SJCRH30 (cell line): Measurements from ENCODE around the gene BEX2. TPM values are rescaled to one million over a fixed set of nuclear protein-coding genes. Genes with fewer than 3 reads are reported as not detected.
"Not testable (repeated sequence)": the region's sequence is repeated elsewhere in the genome, so short reads cannot be mapped to it uniquely, and the experiment has no call there.

Experiments
- DNase-seq, 2 experiments: peaks; one replicate each; pipeline ENCODE4 v3.0.0-alpha.2; 2015 to 2020
- H3K27ac ChIP-seq: fragments of 250-450 bp; sonication (Bioruptor Pico); 2 replicates; pipeline ENCODE4 v1.5.1; 2020; ENCODE audit warnings: mild to moderate bottlenecking, moderate library complexity
- H3K27me3 ChIP-seq: fragments of 250-450 bp; sonication (Bioruptor Pico); 2 replicates; pipeline ENCODE4 v1.5.1; 2020; ENCODE audit warnings: mild to moderate bottlenecking, moderate library complexity
- H3K36me3 ChIP-seq: fragments of 250-450 bp; sonication (Bioruptor Pico); 2 replicates; pipeline ENCODE4 v1.5.1; 2020; ENCODE audit warnings: mild to moderate bottlenecking, moderate library complexity
- H3K4me1 ChIP-seq: fragments of 250-450 bp; sonication (Bioruptor Pico); 2 replicates; pipeline ENCODE4 v1.5.1; 2020; ENCODE audit warnings: mild to moderate bottlenecking, moderate library complexity
- H3K4me3 ChIP-seq: fragments of 250-450 bp; sonication (Bioruptor Pico); 2 replicates; pipeline ENCODE4 v1.5.1; 2020; ENCODE audit warnings: mild to moderate bottlenecking, moderate library complexity
- H3K9me3 ChIP-seq: fragments of 250-450 bp; sonication (Bioruptor Pico); replicated peaks from 2 replicates; pipeline ENCODE4 v1.5.1; 2020; ENCODE audit warnings: mild to moderate bottlenecking, moderate library complexity
- total RNA-seq: library from RNA; depleted of rRNA; stranded (reverse); fragments of >200 nt; shearing (Covaris generic); gene quantifications from 2 replicates; pipeline ENCODE4 v1.2.3, GENCODE V29; 2014; rRNA removed

Gene BEX2
- total RNA-seq, 1 experiment from 2014 or later: not detected

DNA sequence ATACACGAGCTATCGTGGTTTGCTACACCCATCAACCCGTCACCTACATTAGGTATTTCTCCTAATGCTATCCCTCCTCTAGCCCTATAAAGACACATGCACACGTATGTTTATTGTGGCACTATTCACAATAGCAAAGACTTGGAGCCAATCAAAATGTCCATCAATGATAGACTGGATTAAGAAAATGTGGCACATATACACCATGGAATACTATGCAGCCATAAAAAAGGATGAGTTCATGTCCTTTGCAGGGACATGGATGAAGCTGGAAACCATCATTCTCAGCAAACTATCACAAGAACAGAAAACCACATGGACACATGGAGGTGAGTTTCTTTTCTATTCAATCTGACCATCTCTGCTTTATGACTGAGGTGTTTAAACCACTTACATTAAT, 5.1 kb downstream of the BEX2 start:
- not testable (repeated sequence) for DNase-seq, H3K36me3 ChIP-seq, H3K27me3 ChIP-seq, H3K9me3 ChIP-seq, H3K4me3 ChIP-seq, H3K4me1 ChIP-seq, H3K27ac ChIP-seq

DNA sequence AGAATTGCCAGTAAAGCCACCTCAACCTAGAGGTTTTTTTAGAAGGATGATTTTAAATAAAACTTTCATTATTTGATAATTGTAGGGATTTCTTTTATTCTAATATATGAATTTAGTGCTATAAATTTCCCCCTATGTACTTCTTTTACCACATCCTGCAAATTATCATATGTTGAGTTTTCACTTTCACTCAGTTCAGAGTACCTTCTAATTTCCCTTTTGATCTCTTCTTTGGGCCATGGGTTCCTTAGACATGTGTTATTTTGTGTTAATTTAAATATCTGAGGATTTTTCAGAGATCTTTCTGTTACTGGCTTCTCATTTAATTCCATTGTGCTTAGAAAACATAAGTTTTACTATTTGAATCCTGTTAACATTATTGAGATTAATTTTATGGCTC, 6.1 kb downstream of the BEX2 start:
- no peak for DNase-seq
- no peak overlapping the region for H3K27ac ChIP-seq
- no peaks in the 10 kb centered on the region for H3K9me3 ChIP-seq
- H3K4me1 ChIP-seq: no peaks in the 10 kb centered on the region
- H3K36me3 ChIP-seq: no peaks in the 10 kb centered on the region
- H3K27me3 ChIP-seq: no peaks in the 10 kb centered on the region
- no peak overlapping the region for H3K4me3 ChIP-seq

DNA sequence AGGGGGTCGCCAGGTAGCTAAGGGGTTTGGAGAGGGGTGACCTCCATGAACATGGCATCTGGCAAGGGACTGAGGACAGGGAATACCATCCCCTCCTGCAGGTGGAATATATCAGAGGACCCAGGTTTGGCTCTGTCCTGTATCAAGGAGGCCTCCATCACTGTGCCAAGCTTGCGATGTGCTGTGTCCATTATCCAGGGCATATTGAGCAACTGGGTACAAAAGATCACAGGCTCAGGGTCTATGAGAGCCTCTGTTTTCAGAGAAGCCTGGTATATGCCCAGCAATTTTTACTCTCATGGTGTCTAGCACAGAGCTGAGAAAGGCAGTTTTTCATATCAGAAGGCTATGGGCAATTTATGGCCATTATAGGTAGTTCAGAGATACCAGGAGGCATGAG, 17.7 kb downstream of the BEX2 start:
- no peak for DNase-seq
- no peaks in the 10 kb centered on the region for H3K4me1 ChIP-seq
- H3K27ac ChIP-seq: no peak overlapping the region
- H3K9me3 ChIP-seq: no peaks in the 10 kb centered on the region
- no peaks in the 10 kb centered on the region for H3K36me3 ChIP-seq
- H3K4me3 ChIP-seq: no peak overlapping the region
- no peaks in the 10 kb centered on the region for H3K27me3 ChIP-seq

DNA sequence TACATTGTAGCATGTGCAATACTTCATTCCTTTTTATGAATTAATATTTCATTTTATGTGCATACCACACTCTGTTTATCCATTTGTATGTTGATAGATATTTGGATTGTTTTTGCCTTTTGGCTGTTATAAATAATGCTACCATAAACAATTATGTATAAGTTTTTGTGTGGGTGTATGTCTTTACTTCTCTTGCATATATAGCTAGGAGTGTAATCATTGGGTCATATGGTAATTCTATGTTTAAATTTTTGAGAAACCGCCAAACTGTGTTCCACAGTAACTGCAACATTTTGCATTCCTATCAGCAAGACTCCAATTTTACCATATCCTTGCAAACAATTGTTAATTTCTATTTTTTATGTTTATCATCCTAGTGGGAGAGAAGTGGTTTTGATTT, 31.2 kb downstream of the BEX2 start:
- Histone ChIP-seq H3K9me3 (no peaks in the 10 kb centered on the region), H3K36me3 (no peaks in the 10 kb centered on the region), H3K4me3 (no peak overlapping the region), H3K27ac (no peak overlapping the region), H3K27me3 (no peaks in the 10 kb centered on the region), H3K4me1 (no peaks in the 10 kb centered on the region)
- no peak for DNase-seq

DNA sequence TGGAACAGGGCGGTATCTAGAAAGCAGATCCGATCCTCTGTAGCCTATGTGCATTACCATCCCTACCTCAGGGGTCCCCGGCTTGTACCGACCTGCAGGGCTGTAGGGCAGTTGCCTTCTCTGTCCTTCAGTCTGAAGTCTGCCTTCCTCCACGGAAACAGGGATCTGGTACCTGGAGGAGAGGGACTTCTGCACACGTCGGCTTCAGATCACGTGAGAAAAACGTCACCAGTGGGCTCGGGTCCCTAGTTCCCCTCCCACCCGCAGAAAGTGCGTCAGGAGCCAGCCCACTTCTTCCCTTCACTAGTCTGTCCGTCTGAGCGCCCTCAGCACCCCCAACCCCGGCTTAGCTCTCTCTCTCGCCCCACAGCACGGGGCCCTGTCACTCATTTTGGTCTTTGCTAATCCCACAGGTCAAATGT, 34.2 kb downstream of the BEX2 start, which contains the start of gene TCEAL5:
Gene TCEAL5 (minus strand): TSS at position 170 of the 422 bp plus-strand sequence. CDS start 2,187 bp downstream, outside the sequence.
- Histone ChIP-seq H3K27ac (no peak within 1 kb of the TSS), H3K27me3 (no peaks in the 10 kb centered on the region), H3K4me1 (no peaks in the 10 kb centered on the region), H3K36me3 (no peaks in the 10 kb centered on the region), H3K4me3 (no peak within 1 kb of the TSS), H3K9me3 (no peaks in the 10 kb centered on the region)
- DNase-seq: no peak

DNA sequence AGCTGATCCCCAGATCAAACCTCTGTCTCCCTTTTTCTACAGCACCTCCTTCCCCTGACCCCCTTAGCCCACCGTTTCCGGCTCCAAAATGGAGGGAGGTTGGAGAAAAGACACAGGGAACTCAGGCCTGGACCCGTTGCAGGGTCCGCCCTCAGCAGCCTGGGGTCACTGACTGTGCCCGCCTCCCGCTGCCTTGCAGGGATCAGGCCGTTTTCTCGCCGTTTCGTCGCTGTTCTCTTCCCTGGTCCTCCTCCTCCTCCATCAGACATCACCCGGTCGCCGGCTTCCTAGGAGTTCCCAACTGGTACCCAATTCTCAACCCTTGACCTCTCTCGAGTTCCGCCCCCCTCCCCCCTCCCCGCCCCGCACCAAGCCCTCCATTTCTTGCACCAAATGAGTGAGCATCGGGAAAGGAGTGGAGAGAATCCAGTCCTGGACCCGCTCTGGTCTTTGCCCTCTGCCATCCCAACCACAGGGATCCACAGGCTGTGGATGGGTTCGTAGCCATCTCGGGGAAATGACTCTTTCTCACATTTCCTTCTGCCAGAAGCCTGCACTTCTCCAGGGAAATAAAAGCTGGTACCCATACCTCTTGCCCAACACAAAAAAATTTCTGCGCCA, 34.7 kb downstream of the BEX2 start:
- no peak overlapping the region for H3K4me3 ChIP-seq
- no peaks in the 10 kb centered on the region for H3K36me3 ChIP-seq
- no peaks in the 10 kb centered on the region for H3K27me3 ChIP-seq
- no peak for DNase-seq
- H3K4me1 ChIP-seq: no peaks in the 10 kb centered on the region
- H3K9me3 ChIP-seq: no peaks in the 10 kb centered on the region
- H3K27ac ChIP-seq: no peak overlapping the region

DNA sequence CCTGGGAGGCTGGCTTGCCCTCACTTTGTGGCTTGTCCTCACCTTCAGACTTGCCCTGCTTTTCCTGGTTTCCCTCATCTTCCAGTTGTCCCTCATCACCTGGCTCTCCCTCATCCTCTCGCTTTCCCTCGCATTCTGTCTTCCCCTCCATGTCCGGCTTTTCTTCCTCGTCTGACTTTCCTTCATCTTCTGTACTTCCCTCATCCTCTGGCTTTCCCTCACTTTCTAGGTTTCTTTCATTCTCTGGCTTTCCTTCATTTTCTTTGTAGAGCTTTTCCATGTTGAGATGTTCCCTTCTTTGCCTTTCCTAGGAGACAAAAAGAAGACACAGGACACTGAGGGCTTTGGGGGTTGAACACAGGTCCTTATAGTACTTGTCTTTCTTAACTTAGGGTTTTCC, 36.5 kb downstream of the BEX2 start:
- no peak for DNase-seq
- Histone ChIP-seq H3K27ac (no peak overlapping the region), H3K4me3 (no peak overlapping the region), H3K36me3 (no peaks in the 10 kb centered on the region), H3K9me3 (no peaks in the 10 kb centered on the region), H3K27me3 (no peaks in the 10 kb centered on the region), H3K4me1 (no peaks in the 10 kb centered on the region)

Other genes starting within 250 kb of the BEX2 start
- not detected in 2 replicates for gene BEX1, start 246.8 kb downstream of the BEX2 start, total RNA-seq
- not detected in 2 replicates for gene NXF3, start 217.8 kb downstream of the BEX2 start, total RNA-seq
- gene BEX4, start 95.9 kb downstream of the BEX2 start, total RNA-seq: 34.4 and 36.5 TPM in 2 replicates
- gene TCEAL8, start 55.8 kb downstream of the BEX2 start, total RNA-seq: 99.4 and 103 TPM in 2 replicates
- not detected in 2 replicates for gene TCEAL5, start 34.2 kb downstream of the BEX2 start, total RNA-seq
- gene TCEAL7, start 19.2 kb upstream of the BEX2 start, total RNA-seq: 39.1 and 42.9 TPM in 2 replicates
- gene TCEAL9, start 45.5 kb upstream of the BEX2 start, total RNA-seq: 154 and 183 TPM in 2 replicates
- 226 and 238 TPM in 2 replicates for gene BEX3, start 65.5 kb upstream of the BEX2 start, total RNA-seq
- 0.04 TPM in 1 of 2 replicates, not detected in the other for gene RAB40A, start 208.5 kb upstream of the BEX2 start, total RNA-seq